Measurements from ENCODE around the gene HNRNPC.

- no peak for TF ChIP-seq POLR2A (IDR thresholded peaks at IDR 0.05)
- no peak for TF ChIP-seq EP300 (IDR thresholded peaks at IDR 0.05)
- no peak for TF ChIP-seq POLR2AphosphoS5 (IDR thresholded peaks at IDR 0.05)
These were observed 98.1 kb downstream of the HNRNPC start for GRCh38 chr14:21171128-21171527.

Data from gastroesophageal sphincter (tissue), 2 donors.